HG03354 (cell line): ENCODE data around the gene LPCAT3.

Experiments
- ATAC-seq: cut with Tn5 transposase; IDR thresholded peaks from one replicate; pipeline ENCODE4 v1.9.1; 2021; ENCODE audit warnings: mild to moderate bottlenecking; ENCODE audit not compliant: unreplicated experiment, poor library complexity, severe bottlenecking

Gene LPCAT3

GRCh38 chr12:6943722-6944380 lies 74.4 kb downstream of the LPCAT3 start, which contains the start of the genes C12orf57 and RNU7-1:
Gene C12orf57 (plus strand): TSS chr12:6944022. CDS start chr12:6944122, 100 bp downstream.
Gene RNU7-1 (plus strand): TSS chr12:6943816.
- ATAC-seq, result peak; percentile 46

GRCh38 chr12:6943389-6943721 lies 74.9 kb downstream of the LPCAT3 start:
- ATAC-seq, result peak; percentile 43

GRCh38 chr12:6942331-6942665 lies 76.0 kb downstream of the LPCAT3 start:
- ATAC-seq, result no peak

- ATAC-seq, result no peak
Measured at GRCh38 chr12:6941782-6942181, 76.5 kb downstream of the LPCAT3 start.

DNA sequence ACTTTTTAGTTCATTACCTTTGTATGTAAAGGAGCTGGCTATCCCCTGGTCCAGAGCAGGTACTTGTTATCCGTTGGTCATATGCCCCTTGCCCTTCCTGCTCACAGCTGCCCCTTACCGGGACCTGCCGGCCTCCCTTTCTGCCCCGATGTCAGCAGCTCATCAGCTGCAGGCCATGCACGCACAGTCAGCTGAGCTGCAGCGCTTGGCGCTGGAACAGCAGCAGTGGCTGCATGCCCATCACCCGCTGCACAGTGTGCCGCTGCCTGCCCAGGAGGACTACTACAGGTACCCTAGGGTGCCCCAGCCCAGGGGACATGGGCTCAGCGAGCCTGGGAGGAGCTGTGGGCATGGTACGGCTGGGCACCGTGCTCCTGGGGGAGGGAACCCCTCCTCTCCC lies 77.0 kb downstream of the LPCAT3 start:
- no peak for ATAC-seq

DNA sequence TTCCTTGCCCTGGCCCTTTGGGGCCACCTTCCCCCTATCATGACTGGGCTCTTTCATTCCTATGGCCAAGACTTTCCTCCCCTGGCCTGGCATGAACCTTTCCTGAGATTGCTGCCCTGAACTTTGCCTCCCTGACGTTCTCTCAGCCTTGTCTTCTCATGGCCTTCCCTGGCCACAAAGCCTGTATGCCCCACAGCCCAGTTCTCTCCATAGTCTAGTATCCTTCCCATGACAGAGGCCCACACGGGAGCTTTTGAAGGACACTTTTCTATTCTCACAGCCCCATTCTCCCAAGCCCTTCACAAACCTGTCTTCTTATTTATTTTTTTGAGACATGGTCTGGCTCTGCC lies 79.1 kb downstream of the LPCAT3 start:
- no peak for ATAC-seq

- ATAC-seq, result no peak
Measured at GRCh38 chr12:6938353-6939190, 79.7 kb downstream of the LPCAT3 start.

- ATAC-seq, result peak; percentile 92
Measured at GRCh38 chr12:6937481-6938352, 80.6 kb downstream of the LPCAT3 start.

GRCh38 chr12:6936636-6937480 lies 81.4 kb downstream of the LPCAT3 start:
- no peak for ATAC-seq

GRCh38 chr12:6936194-6936635 lies 82.1 kb downstream of the LPCAT3 start:
- no peak for ATAC-seq

GRCh38 chr12:6935371-6936193 lies 82.7 kb downstream of the LPCAT3 start:
- no peak for ATAC-seq

- no peak for ATAC-seq
Measured at GRCh38 chr12:6934110-6934509, 84.2 kb downstream of the LPCAT3 start.

DNA sequence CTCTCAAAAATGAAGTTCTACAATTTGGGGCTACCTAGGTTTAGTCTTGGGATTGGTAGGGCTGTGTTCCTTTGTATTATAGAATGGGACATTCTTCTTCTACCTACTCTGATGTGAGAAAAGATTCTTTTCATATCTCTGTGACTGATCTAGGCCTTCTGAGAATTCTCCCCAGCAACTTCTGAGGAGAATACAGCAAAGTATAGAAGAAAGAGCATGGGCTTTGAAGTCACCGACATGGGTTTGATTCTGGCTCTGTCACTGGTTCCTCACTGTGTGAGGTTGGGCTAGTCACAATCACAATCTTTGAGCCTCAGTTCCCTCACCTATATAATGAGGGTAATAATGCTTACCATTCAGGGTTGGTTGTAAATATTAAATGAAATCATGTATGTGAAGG lies 85.5 kb downstream of the LPCAT3 start:
- no peak for ATAC-seq

DNA sequence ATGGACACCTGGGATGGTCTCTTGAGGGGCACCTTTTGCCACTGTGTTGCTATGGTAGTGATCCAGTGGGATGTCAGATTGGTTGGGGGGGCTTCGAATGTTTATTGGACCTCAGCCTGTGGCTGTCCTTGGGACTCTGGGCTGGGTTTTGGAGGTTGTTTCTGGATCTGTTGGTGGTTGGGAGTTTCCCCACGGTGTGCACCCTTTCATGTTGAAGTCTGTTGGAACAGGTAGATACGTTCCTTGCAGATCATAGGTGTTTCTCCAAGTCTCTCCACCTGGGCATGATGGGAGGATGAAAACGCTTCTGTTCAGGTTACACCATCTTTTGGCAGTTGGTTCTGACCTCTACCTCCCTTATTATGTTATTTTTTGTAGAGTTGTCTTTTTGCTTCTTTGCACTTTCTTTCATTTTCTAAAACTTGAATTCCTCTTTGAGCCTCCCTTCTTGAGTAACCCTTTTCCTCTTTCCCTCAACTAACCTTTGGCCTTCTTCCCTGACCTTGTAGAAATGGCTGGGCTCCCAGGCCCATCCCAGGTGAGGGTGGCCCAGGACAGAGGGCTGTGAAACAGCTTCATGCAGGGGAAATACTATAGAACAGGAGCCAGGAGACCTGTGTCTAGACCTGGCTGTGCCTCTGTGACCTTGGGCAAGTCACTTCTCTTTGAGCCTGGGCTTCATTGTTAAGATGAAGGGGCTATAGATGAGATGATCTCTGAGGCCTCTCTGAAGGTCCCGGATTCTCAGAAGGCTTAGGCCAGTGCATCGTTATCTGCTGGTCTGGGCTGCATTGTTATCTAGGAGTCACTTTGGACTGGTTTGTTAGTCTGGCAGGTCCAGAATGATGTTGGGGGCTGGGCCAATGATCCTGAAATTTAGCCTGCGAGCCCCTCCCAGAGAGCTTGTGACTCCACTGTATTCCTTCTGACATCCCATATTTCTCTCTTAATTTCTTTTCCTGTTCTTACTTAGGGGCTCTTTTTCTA lies 88.5 kb downstream of the LPCAT3 start:
- no peak for ATAC-seq

DNA sequence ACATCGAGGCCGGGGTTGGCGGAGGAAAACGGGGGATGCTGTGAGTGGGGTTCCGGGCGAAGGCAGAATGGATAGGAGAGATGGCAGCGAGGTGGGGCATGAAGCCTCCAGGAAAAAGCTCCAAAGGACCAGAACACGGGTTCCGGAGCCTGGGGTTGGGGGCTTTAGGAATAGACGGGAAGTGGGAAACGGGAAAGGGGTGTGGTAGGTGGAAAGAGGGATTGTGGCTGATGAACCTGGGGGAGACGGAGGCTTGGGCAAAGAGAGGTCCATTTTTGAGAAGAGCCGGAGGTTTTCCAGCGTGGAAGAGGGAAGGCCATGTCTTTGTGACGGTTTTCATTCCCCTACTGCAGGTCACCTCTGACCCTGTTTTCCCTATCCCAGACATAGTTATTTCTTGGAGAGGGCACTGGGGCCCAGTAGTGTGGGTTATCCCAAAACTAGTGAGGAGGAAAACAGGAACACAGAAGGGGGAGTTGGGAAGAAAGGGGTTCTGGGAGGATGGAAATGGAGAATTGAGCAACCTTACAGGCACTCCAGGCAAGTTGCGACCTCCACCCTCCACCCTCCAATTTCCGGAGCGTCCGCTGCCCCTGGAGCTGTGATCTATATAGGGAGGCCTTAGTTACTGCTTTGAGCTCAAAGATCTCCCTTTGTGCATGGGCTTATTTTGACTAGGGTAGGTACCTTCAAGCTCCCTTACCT lies 89.4 kb downstream of the LPCAT3 start:
- ATAC-seq, result no peak

GRCh38 chr12:6928022-6928702 lies 90.1 kb downstream of the LPCAT3 start:
- no peak for ATAC-seq
